GM23338 (cell line): Measurements from ENCODE around the gene DHRS13. TPM values are rescaled to one million over a fixed set of nuclear protein-coding genes. Genes with fewer than 3 reads are reported as not detected.

ENCODE experiments used
- ATAC-seq: fragments of 200-7000 bp; cut with Tn5 transposase; 3 replicates; pipeline ENCODE4 v1.9.1; 2020
- DNase-seq: peaks from one replicate; pipeline ENCODE4 v3.0.0-alpha.2; 2015; ENCODE audit warnings: low spot score
- H2AFZ ChIP-seq: fragments of 200-600 bp; sonication (generic); 2 replicates; pipeline ENCODE4 v1.8.0; 2016; ENCODE audit warnings: antibody characterized with exemption, mild to moderate bottlenecking, moderate library complexity
- H3F3A ChIP-seq: fragments of 200-600 bp; sonication (generic); replicated peaks from 2 replicates; pipeline ENCODE4 v1.8.0; 2017; ENCODE audit warnings: antibody characterized with exemption, mixed run types, low read depth
- H3K27ac ChIP-seq: fragments of 200-600 bp; sonication (generic); 2 replicates; pipeline ENCODE4 v1.6.1; 2016; ENCODE audit warnings: low read depth
- H3K27me3 ChIP-seq: fragments of 200-600 bp; sonication (generic); 2 replicates; pipeline ENCODE4 v1.8.0; 2016; ENCODE audit warnings: mild to moderate bottlenecking, mixed run types, moderate library complexity; ENCODE audit not compliant: insufficient read depth
- H3K36me3 ChIP-seq: fragments of 200-600 bp; sonication (generic); 2 replicates; pipeline ENCODE4 v1.8.0; 2016; ENCODE audit warnings: mild to moderate bottlenecking; ENCODE audit not compliant: insufficient read depth
- H3K4me1 ChIP-seq: fragments of 200-600 bp; sonication (generic); 2 replicates; pipeline ENCODE4 v1.8.0; 2016; ENCODE audit warnings: mild to moderate bottlenecking, moderate library complexity; ENCODE audit not compliant: insufficient read depth
- H3K4me2 ChIP-seq: fragments of 200-600 bp; sonication (generic); 2 replicates; pipeline ENCODE4 v1.7.1; 2017; ENCODE audit warnings: mixed run types
- H3K4me3 ChIP-seq: fragments of 200-600 bp; sonication (generic); 2 replicates; pipeline ENCODE4 v1.6.1; 2016; ENCODE audit warnings: mixed run types
- H3K79me2 ChIP-seq: fragments of 200-600 bp; sonication (generic); replicated peaks from 2 replicates; pipeline ENCODE4 v1.8.0; 2017; ENCODE audit warnings: mild to moderate bottlenecking; ENCODE audit not compliant: insufficient read depth
- H3K9me2 ChIP-seq: fragments of 200-600 bp; sonication (generic); 2 replicates; pipeline ENCODE4 v1.8.0; 2017; ENCODE audit not compliant: insufficient read depth
- H4K20me1 ChIP-seq: fragments of 200-600 bp; sonication (generic); replicated peaks from 2 replicates; pipeline ENCODE4 v1.8.0; 2017; ENCODE audit warnings: mild to moderate bottlenecking; ENCODE audit not compliant: insufficient read depth
- H3K27ac Mint-ChIP-seq: 2 replicates; pipeline ENCODE4 v1.8.0; 2020; ENCODE audit warnings: inconsistent platforms, mild to moderate bottlenecking, moderate library complexity, mixed read lengths
- H3K27me3 Mint-ChIP-seq: 3 replicates; pipeline ENCODE4 v1.8.0; 2022; ENCODE audit warnings: low read depth, mild to moderate bottlenecking, moderate library complexity, mixed read lengths, inconsistent platforms; ENCODE audit not compliant: insufficient read depth, poor library complexity
- H3K36me3 Mint-ChIP-seq: 3 replicates; pipeline ENCODE4 v1.8.0; 2021; ENCODE audit warnings: low read depth, mild to moderate bottlenecking, inconsistent platforms, moderate library complexity, mixed read lengths
- H3K4me1 Mint-ChIP-seq: 3 replicates; pipeline ENCODE4 v1.8.0; 2020; ENCODE audit warnings: mild to moderate bottlenecking, inconsistent platforms, mixed read lengths
- H3K4me3 Mint-ChIP-seq: 3 replicates; pipeline ENCODE4 v1.8.0; 2021; ENCODE audit warnings: moderate library complexity, mild to moderate bottlenecking, inconsistent platforms, mixed read lengths
- H3K9me3 Mint-ChIP-seq: 3 replicates; pipeline ENCODE4 v1.8.0; 2020; ENCODE audit warnings: moderate library complexity, mild to moderate bottlenecking, inconsistent platforms, mixed read lengths
- CREB1 ChIP-seq: fragments of 250-450 bp; sonication (Bioruptor Pico); IDR thresholded peaks from 2 replicates; pipeline ENCODE4 v1.5.0; 2020; ENCODE audit warnings: low read depth, mild to moderate bottlenecking, moderate library complexity
- JUNB ChIP-seq: IDR thresholded peaks from one replicate; pipeline ENCODE4 v1.6.1; 2016; ENCODE audit warnings: antibody characterized with exemption; ENCODE audit not compliant: unreplicated experiment
- NANOG ChIP-seq: IDR thresholded peaks from 2 replicates; pipeline ENCODE4 v1.6.1; 2016; ENCODE audit warnings: antibody characterized with exemption, borderline replicate concordance
- POLR2AphosphoS5 ChIP-seq: IDR thresholded peaks from 2 replicates; pipeline ENCODE4 v1.6.1; 2016; ENCODE audit warnings: antibody characterized with exemption, low read depth
- ZNF114 ChIP-seq: fragments of 250-450 bp; sonication (Bioruptor Pico); IDR thresholded peaks from 2 replicates; pipeline ENCODE4 v1.5.0; 2020; ENCODE audit warnings: mild to moderate bottlenecking, moderate library complexity
- polyA plus RNA-seq: library from polyadenylated mRNA; unstranded; fragments of >200 nt; fragmentation: Nextera tagmentation; extraction: Ambion mirVana; gene quantifications from 2 replicates; pipeline ENCODE4 v1.2.1, GENCODE V29; 2016
- total RNA-seq: library from RNA; depleted of rRNA; stranded (reverse); fragments of >200 nt; shearing (Covaris generic); gene quantifications from 2 replicates; pipeline ENCODE4 v1.2.3, GENCODE V29; 2014
- TF ChIP-seq, protein P1 (sequence below): fragments of 250-450 bp; sonication (Bioruptor Pico); IDR thresholded peaks from 2 replicates; pipeline ENCODE4 v1.5.0; 2020; ENCODE audit warnings: mild to moderate bottlenecking, moderate library complexity

Gene DHRS13
- total and polyA plus RNA-seq, 2 experiments from 2014 or later, result 5.4 to 34.2 TPM

GRCh38 chr17:28885363-28885762 lies 17.5 kb downstream of the DHRS13 start:
- no peak overlapping the region for H3K4me3 ChIP-seq
- no peak overlapping the region for H2AFZ ChIP-seq
- no peak for TF ChIP-seq POLR2AphosphoS5
- TF ChIP-seq ZNF114 (CRISPR knock-in tag), result no peak
- TF ChIP-seq NANOG, result no peak
- TF ChIP-seq, protein P1, sequence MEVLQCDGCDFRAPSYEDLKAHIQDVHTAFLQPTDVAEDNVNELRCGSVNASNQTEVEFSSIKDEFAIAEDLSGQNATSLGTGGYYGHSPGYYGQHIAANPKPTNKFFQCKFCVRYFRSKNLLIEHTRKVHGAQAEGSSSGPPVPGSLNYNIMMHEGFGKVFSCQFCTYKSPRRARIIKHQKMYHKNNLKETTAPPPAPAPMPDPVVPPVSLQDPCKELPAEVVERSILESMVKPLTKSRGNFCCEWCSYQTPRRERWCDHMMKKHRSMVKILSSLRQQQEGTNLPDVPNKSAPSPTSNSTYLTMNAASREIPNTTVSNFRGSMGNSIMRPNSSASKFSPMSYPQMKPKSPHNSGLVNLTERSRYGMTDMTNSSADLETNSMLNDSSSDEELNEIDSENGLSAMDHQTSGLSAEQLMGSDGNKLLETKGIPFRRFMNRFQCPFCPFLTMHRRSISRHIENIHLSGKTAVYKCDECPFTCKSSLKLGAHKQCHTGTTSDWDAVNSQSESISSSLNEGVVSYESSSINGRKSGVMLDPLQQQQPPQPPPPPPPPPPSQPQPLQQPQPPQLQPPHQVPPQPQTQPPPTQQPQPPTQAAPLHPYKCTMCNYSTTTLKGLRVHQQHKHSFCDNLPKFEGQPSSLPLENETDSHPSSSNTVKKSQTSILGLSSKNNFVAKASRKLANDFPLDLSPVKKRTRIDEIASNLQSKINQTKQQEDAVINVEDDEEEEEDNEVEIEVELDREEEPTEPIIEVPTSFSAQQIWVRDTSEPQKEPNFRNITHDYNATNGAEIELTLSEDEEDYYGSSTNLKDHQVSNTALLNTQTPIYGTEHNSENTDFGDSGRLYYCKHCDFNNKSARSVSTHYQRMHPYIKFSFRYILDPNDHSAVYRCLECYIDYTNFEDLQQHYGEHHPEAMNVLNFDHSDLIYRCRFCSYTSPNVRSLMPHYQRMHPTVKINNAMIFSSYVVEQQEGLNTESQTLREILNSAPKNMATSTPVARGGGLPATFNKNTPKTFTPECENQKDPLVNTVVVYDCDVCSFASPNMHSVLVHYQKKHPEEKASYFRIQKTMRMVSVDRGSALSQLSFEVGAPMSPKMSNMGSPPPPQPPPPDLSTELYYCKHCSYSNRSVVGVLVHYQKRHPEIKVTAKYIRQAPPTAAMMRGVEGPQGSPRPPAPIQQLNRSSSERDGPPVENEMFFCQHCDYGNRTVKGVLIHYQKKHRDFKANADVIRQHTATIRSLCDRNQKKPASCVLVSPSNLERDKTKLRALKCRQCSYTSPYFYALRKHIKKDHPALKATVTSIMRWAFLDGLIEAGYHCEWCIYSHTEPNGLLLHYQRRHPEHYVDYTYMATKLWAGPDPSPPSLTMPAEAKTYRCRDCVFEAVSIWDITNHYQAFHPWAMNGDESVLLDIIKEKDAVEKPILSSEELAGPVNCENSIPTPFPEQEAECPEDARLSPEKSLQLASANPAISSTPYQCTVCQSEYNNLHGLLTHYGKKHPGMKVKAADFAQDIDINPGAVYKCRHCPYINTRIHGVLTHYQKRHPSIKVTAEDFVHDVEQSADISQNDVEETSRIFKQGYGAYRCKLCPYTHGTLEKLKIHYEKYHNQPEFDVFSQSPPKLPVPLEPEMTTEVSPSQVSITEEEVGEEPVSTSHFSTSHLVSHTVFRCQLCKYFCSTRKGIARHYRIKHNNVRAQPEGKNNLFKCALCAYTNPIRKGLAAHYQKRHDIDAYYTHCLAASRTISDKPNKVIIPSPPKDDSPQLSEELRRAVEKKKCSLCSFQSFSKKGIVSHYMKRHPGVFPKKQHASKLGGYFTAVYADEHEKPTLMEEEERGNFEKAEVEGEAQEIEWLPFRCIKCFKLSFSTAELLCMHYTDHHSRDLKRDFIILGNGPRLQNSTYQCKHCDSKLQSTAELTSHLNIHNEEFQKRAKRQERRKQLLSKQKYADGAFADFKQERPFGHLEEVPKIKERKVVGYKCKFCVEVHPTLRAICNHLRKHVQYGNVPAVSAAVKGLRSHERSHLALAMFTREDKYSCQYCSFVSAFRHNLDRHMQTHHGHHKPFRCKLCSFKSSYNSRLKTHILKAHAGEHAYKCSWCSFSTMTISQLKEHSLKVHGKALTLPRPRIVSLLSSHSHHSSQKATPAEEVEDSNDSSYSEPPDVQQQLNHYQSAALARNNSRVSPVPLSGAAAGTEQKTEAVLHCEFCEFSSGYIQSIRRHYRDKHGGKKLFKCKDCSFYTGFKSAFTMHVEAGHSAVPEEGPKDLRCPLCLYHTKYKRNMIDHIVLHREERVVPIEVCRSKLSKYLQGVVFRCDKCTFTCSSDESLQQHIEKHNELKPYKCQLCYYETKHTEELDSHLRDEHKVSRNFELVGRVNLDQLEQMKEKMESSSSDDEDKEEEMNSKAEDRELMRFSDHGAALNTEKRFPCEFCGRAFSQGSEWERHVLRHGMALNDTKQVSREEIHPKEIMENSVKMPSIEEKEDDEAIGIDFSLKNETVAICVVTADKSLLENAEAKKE (CRISPR knock-in tag), result no peak
- no peak for TF ChIP-seq JUNB
- no peaks in the 10 kb centered on the region for H3K9me2 ChIP-seq
- ATAC-seq (no peak), DNase-seq (no peak)
- Mint-ChIP-seq H3K4me1 (peaks cover 18% of the 10 kb centered on the region), H3K9me3 (no peaks in the 10 kb centered on the region), H3K27me3 (peaks cover 14% of the 10 kb centered on the region), H3K27ac (no peak overlapping the region), H3K4me3 (no peak overlapping the region), H3K36me3 (peaks cover 47% of the 10 kb centered on the region)
- no peaks in the 10 kb centered on the region for H3F3A ChIP-seq
- peaks cover 7% of the 10 kb centered on the region for H3K4me1 ChIP-seq
- no peak overlapping the region for H3K4me2 ChIP-seq
- no peaks in the 10 kb centered on the region; the same call in 1 of the 2 replicates for H3K36me3 ChIP-seq
- no peak overlapping the region for H3K27ac ChIP-seq
- H3K27me3 ChIP-seq, result no peaks in the 10 kb centered on the region
- no peaks in the 10 kb centered on the region; the same call in 1 of the 2 replicates for H4K20me1 ChIP-seq
- H3K79me2 ChIP-seq, result no peaks in the 10 kb centered on the region

DNA sequence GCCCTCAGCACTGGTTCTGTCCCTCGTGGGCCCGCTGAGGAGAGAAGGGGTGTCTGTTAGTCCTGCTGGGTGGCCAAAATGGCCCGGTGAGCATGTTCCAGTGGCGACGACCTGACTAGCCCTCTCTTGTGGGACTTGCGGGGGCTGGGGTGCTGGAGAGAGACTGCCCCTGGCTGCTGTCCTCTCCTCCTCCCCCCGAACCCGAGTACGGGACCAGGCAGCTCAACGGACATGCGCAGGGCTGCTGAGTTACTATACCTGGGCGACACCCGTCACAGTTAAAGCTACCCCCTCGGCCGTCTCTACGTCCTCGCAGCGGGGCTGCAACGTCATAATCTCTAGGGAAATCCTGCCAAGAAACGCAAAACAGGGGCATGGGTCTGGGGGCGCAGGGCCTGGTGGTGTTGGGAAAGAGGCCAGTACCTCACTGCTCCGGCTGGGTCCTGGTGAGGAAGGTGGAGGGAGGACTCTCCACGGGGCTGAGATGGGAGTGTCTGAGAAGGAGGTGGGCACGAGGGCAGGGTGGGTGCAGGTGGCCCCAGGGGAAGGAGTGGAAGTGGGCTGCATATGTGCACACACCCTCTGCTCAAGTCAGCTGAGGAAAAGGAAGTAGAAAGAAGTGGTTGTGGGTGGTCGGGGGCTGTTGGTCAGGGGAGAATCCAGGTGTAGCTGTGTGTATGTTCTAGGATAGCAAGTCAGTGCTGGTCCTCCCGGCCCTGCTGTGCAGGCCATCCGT lies 18.7 kb downstream of the DHRS13 start:
- no peak overlapping the region for H3K4me3 Mint-ChIP-seq
- H3K4me1 ChIP-seq, result peaks cover 7% of the 10 kb centered on the region
- H3K4me1 Mint-ChIP-seq, result peaks cover 19% of the 10 kb centered on the region
- H3K27me3 Mint-ChIP-seq, result peaks cover 12% of the 10 kb centered on the region
- H3K36me3 Mint-ChIP-seq, result peaks cover 52% of the 10 kb centered on the region
- H3K4me2 ChIP-seq, result no peak overlapping the region
- H3F3A ChIP-seq, result no peaks in the 10 kb centered on the region
- ATAC-seq (no peak), DNase-seq (no peak)
- no peak overlapping the region for H3K4me3 ChIP-seq
- H3K27ac ChIP-seq, result no peak overlapping the region
- H3K9me3 Mint-ChIP-seq, result no peaks in the 10 kb centered on the region
- no peak overlapping the region for H3K27ac Mint-ChIP-seq
- H3K9me2 ChIP-seq, result no peaks in the 10 kb centered on the region
- H3K27me3 ChIP-seq, result no peaks in the 10 kb centered on the region
- H3K36me3 ChIP-seq, result no peaks in the 10 kb centered on the region; the same call in 1 of the 2 replicates
- no peaks in the 10 kb centered on the region for H4K20me1 ChIP-seq
- no peaks in the 10 kb centered on the region for H3K79me2 ChIP-seq
- H2AFZ ChIP-seq, result no peak overlapping the region
- TF ChIP-seq, protein P1 (CRISPR knock-in tag), result no peak
- TF ChIP-seq JUNB (no peak), CREB1 (CRISPR knock-in tag) (no peak)
